Mesenchymal stem cell (in vitro differentiated cells and primary cell): ENCODE results near the gene DCAF5.

Experiments
- DNase-seq: peaks from one replicate; pipeline ENCODE4 v3.0.0-alpha.2; 2013
- H2AFZ ChIP-seq: one replicate; pipeline ENCODE4 v1.6.1; 2013; ENCODE audit warnings: low read depth, mild to moderate bottlenecking, control low read depth, inconsistent platforms, low read length, moderate library complexity
- H2AK5ac ChIP-seq: 2 replicates; pipeline ENCODE4 v1.6.1; 2013; ENCODE audit warnings: low read length, moderate library complexity, mild to moderate bottlenecking, inconsistent platforms; ENCODE audit not compliant: severe bottlenecking
- H2BK120ac ChIP-seq: one replicate; pipeline ENCODE4 v1.6.1; 2013; ENCODE audit warnings: low read depth, mild to moderate bottlenecking, inconsistent platforms, low read length, moderate library complexity
- H2BK12ac ChIP-seq, 2 experiments: one replicate each; pipeline ENCODE4 v1.6.1; 2013; ENCODE audit warnings: inconsistent platforms in 2 of 2, low read length in 2 of 2, mild to moderate bottlenecking in 2 of 2, moderate library complexity in 2 of 2, control low read depth in 1 of 2
- H2BK15ac ChIP-seq: one replicate; pipeline ENCODE4 v1.6.1; 2013; ENCODE audit warnings: mild to moderate bottlenecking, low read depth, inconsistent platforms; ENCODE audit not compliant: poor library complexity, severe bottlenecking
- H2BK5ac ChIP-seq: 2 replicates; pipeline ENCODE4 v1.6.1; 2013; ENCODE audit warnings: low read depth, mild to moderate bottlenecking, low read length, control low read depth, inconsistent platforms; ENCODE audit not compliant: poor library complexity, severe bottlenecking
- H3K14ac ChIP-seq, 2 experiments: one replicate each; pipeline ENCODE4 v1.6.1; 2013; ENCODE audit warnings: inconsistent platforms in 2 of 2, low read length in 2 of 2, control low read depth in 1 of 2, mild to moderate bottlenecking in 1 of 2, moderate library complexity in 1 of 2
- H3K18ac ChIP-seq, 2 experiments: one replicate each; pipeline ENCODE4 v1.6.1; 2013; ENCODE audit warnings: inconsistent platforms in 2 of 2, low read length in 2 of 2, control low read depth in 1 of 2, low read depth in 1 of 2, mild to moderate bottlenecking in 1 of 2
- H3K23ac ChIP-seq, 2 experiments: one replicate each; pipeline ENCODE4 v1.6.1; 2013; ENCODE audit warnings: inconsistent platforms in 2 of 2, low read length in 2 of 2, mild to moderate bottlenecking in 2 of 2, moderate library complexity in 2 of 2, control low read depth in 1 of 2
- H3K27ac ChIP-seq: 2 replicates; pipeline ENCODE4 v1.5.1; 2013; ENCODE audit warnings: mild to moderate bottlenecking, moderate library complexity, low read length, control low read depth, inconsistent platforms; ENCODE audit not compliant: poor library complexity, severe bottlenecking
- H3K27me3 ChIP-seq, 2 experiments: 2 replicates each; pipeline versions ENCODE4 v1.6.1 to v1.7.0; 2013; ENCODE audit warnings: low read length in 2 of 2, mild to moderate bottlenecking in 2 of 2, moderate library complexity in 2 of 2, control low read depth in 1 of 2, inconsistent platforms in 1 of 2; ENCODE audit not compliant: control insufficient read depth in 1 of 2, insufficient read depth in 1 of 2
- H3K36me3 ChIP-seq, 2 experiments: 2 replicates each; pipeline versions ENCODE4 v1.6.1 to v1.7.0; 2013; ENCODE audit warnings: low read length in 2 of 2, control low read depth in 1 of 2, inconsistent platforms in 1 of 2, low read depth in 1 of 2, mild to moderate bottlenecking in 1 of 2; ENCODE audit not compliant: insufficient read depth in 2 of 2, control insufficient read depth in 1 of 2
- H3K4ac ChIP-seq, 2 experiments: one replicate each; pipeline ENCODE4 v1.6.1; 2013; ENCODE audit warnings: inconsistent platforms in 2 of 2, low read length in 2 of 2, mild to moderate bottlenecking in 2 of 2, moderate library complexity in 2 of 2, control low read depth in 1 of 2, low read depth in 1 of 2
- H3K4me1 ChIP-seq: 2 replicates; pipeline ENCODE4 v1.6.1; 2013; ENCODE audit warnings: low read depth, low read length, control low read depth; ENCODE audit not compliant: control insufficient read depth, insufficient read depth
- H3K4me2 ChIP-seq: 2 replicates; pipeline ENCODE4 v1.6.1; 2013; ENCODE audit warnings: low read length, mild to moderate bottlenecking, inconsistent platforms; ENCODE audit not compliant: poor library complexity, severe bottlenecking
- H3K4me3 ChIP-seq, 2 experiments: 2 replicates each; pipeline versions ENCODE4 v1.5.1 to v1.7.0; 2013; ENCODE audit warnings: low read length in 2 of 2, mild to moderate bottlenecking in 2 of 2, control low read depth in 1 of 2, low read depth in 1 of 2; ENCODE audit not compliant: insufficient read depth in 1 of 2
- H3K79me1 ChIP-seq: replicated peaks from 2 replicates; pipeline ENCODE4 v1.6.1; 2013; ENCODE audit warnings: mild to moderate bottlenecking, control low read depth, low read length, inconsistent platforms; ENCODE audit not compliant: poor library complexity, severe bottlenecking
- H3K9ac ChIP-seq: 2 replicates; pipeline ENCODE4 v1.7.0; 2013; ENCODE audit warnings: mild to moderate bottlenecking, low read length, moderate library complexity
- H3K9me3 ChIP-seq: 2 replicates; pipeline ENCODE4 v1.7.0; 2013; ENCODE audit warnings: mild to moderate bottlenecking, low read length; ENCODE audit not compliant: control insufficient read depth
- H4K8ac ChIP-seq: one replicate; pipeline ENCODE4 v1.6.1; 2013; ENCODE audit warnings: inconsistent platforms, mild to moderate bottlenecking, low read length, moderate library complexity
- H4K91ac ChIP-seq: one replicate; pipeline ENCODE4 v1.6.1; 2013; ENCODE audit warnings: mild to moderate bottlenecking, low read length, inconsistent platforms
- WGBS: methylation state at CpG from one replicate; pipeline ENCODE4 v1.1.7; 2013; ENCODE audit warnings: mixed read lengths; 5-methylcytosine and 5-hydroxymethylcytosine counted together

The DCAF5 gene

DNA sequence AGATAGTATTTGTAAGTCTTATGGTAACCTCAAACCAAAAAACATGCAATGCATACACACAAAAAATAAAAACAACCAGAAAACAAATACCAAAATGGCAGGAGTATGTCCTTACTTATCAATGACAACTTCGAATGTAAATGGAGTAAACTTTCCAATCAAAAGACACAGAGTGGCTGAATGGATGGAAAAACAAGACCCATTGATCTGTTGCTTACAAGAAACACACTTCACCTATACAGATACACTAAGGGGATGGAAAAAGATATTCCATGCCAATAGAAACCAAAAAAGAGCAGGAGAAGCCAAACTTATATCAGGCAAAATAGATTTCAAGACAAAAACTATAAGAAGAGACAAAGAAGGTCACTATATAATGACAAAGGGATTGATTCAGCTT, 8.7 kb upstream of the DCAF5 start:
- no peak overlapping the region for H3K9ac ChIP-seq
- no peak overlapping the region for H2BK15ac ChIP-seq
- no peak overlapping the region for H2BK120ac ChIP-seq
- H2AK5ac ChIP-seq: no peak overlapping the region
- no peak overlapping the region for H2BK5ac ChIP-seq
- no peak overlapping the region for H2AFZ ChIP-seq
- H2BK12ac ChIP-seq: no peak overlapping the region
- no peak overlapping the region for H3K4ac ChIP-seq
- H3K14ac ChIP-seq: no peak overlapping the region
- H3K18ac ChIP-seq: no peak overlapping the region
- no peak overlapping the region for H3K4me2 ChIP-seq
- H3K27me3 ChIP-seq: no peaks in the 10 kb centered on the region
- DNase-seq: no peak
- no peak overlapping the region for H3K23ac ChIP-seq
- H4K8ac ChIP-seq: no peak overlapping the region
- no peak overlapping the region for H3K4me3 ChIP-seq
- 43% methylated on average over 1 of the region's 1 CpG for WGBS
- H3K36me3 ChIP-seq: no peaks in the 10 kb centered on the region
- H3K4me1 ChIP-seq: no peaks in the 10 kb centered on the region
- no peaks in the 10 kb centered on the region for H3K79me1 ChIP-seq
- H4K91ac ChIP-seq: no peak overlapping the region
- H3K27ac ChIP-seq: no peak overlapping the region
- H3K9me3 ChIP-seq: peaks cover 17% of the 10 kb centered on the region

DNA sequence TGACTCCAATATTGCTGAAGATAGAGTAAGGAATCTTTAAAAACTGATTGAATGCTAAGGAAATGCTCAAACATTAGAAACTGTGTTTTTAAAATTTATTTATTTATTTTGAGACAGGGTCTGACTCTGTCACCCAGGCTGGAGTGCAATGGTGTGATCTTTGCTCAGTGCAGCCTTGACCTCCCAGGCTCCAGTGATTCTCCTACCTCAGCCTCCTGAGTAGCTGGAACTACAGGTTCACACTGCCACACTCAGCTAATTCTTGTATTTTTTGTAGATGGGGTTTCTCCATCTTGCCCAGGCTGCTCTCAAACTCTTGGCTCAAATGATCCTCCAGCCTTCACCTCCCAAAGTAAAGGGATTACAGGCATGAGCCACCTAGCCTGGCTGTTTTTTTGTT, 3.3 kb upstream of the DCAF5 start:
- Histone ChIP-seq H3K4me1 (no peaks in the 10 kb centered on the region), H3K18ac (no peak overlapping the region), H3K4ac (no peak overlapping the region), H4K8ac (no peak overlapping the region), H3K4me3 (no peak overlapping the region), H2AK5ac (no peak overlapping the region), H3K27me3 (no peaks in the 10 kb centered on the region), H3K79me1 (peaks cover 1% of the 10 kb centered on the region), H3K36me3 (no peaks in the 10 kb centered on the region), H3K9me3 (no peaks in the 10 kb centered on the region), H2BK12ac (no peak overlapping the region), H2BK15ac (no peak overlapping the region), H3K9ac (no peak overlapping the region), H3K23ac (no peak overlapping the region), H3K27ac (no peak overlapping the region), H2AFZ (no peak overlapping the region), H3K4me2 (no peak overlapping the region), H3K14ac (no peak overlapping the region), H2BK120ac (no peak overlapping the region), H2BK5ac (no peak overlapping the region), H4K91ac (no peak overlapping the region)
- no peak for DNase-seq

DNA sequence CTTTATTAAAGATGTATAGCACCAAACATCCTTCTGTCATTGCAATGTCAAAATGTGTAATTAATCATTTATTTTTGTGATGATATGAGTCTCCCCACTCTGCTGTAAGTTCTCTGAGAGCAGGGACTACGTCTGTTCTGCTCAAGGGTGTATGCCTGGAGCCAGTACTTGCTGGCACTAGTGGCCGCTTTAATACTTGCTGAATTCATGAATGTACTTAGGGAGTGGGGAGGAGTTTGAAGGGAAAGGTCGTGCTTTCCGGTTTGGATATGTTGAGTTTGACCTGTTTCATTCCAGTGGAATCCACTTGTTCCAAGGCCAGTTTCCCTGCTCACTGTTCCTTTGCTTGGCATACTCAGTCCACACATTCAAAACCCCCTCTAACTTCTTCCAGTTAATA, 1.9 kb upstream of the DCAF5 start:
- 40% methylated on average over 2 of the region's 4 CpGs for WGBS

DNA sequence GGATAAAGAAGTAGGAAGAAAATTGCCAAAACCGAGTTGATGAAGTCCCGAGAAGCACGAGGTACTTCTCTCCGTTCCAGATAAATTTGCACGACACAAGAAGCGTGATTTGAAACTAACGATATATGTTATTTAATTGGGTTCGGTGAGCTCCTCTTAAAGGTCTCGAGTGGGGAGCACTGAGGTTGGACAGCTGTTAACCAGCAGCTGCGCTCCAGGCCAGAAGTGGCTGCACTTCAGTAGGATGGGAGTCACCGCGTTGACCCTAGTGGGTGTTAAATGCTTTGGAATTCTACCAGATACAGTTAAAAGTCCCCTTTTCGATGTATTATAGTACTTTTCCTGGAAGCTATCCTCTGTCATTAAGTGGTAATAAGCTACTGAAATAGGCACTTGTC, 953 bp upstream of the DCAF5 start:
- H3K27me3 ChIP-seq: no peaks in the 10 kb centered on the region
- no peak overlapping the region for H3K23ac ChIP-seq

More for the DNA sequence above, 1.9 kb upstream of the DCAF5 start:
- Histone ChIP-seq H3K4me3 (no peak overlapping the region), H2BK15ac (no peak overlapping the region), H3K18ac (no peak overlapping the region), H3K36me3 (no peaks in the 10 kb centered on the region), H3K9ac (no peak overlapping the region), H2AFZ (peak overlapping the region; percentile 5), H4K91ac (no peak overlapping the region), H2AK5ac (no peak overlapping the region), H3K14ac (no peak overlapping the region), H2BK5ac (no peak overlapping the region), H3K9me3 (no peaks in the 10 kb centered on the region), H2BK12ac (no peak overlapping the region), H3K4ac (no peak overlapping the region), H3K27ac (no peak overlapping the region), H3K4me2 (no peak overlapping the region), H3K23ac (no peak overlapping the region), H2BK120ac (no peak overlapping the region), H3K79me1 (peaks cover 1% of the 10 kb centered on the region), H4K8ac (peak overlapping the region; percentile 28), H3K27me3 (no peaks in the 10 kb centered on the region), H3K4me1 (peaks cover 5% of the 10 kb centered on the region)
- DNase-seq: peak; percentile 48

More for the DNA sequence above, 953 bp upstream of the DCAF5 start:
- Histone ChIP-seq H3K27ac (peak overlapping the region; percentile 76), H2BK120ac (no peak overlapping the region), H3K36me3 (peaks cover 0 to 4% of the 10 kb centered on the region in 2 experiments), H2AK5ac (no peak overlapping the region), H2BK5ac (no peak overlapping the region), H3K4me3 (peak overlapping the region in 1 of 2 experiments; percentile 93), H3K14ac (no peak overlapping the region), H2BK12ac (no peak overlapping the region), H4K8ac (no peak overlapping the region), H3K4me1 (peaks cover 5% of the 10 kb centered on the region), H3K9ac (peak overlapping the region; percentile 89), H3K4ac (no peak overlapping the region), H3K79me1 (peaks cover 1% of the 10 kb centered on the region), H3K18ac (peak overlapping the region in 1 of 2 experiments; percentile 79), H4K91ac (no peak overlapping the region), H3K9me3 (no peaks in the 10 kb centered on the region), H2AFZ (no peak overlapping the region), H3K4me2 (peak overlapping the region; percentile 51), H2BK15ac (no peak overlapping the region)
- no peak for DNase-seq
- WGBS: 7% methylated on average over 12 of the region's 13 CpGs
